ENCODE data around the gene ANKEF1.
"Not testable (repeated sequence)": the region's sequence is repeated elsewhere in the genome, so short reads cannot be mapped to it uniquely, and the experiment has no call there.

The ANKEF1 gene

DNA sequence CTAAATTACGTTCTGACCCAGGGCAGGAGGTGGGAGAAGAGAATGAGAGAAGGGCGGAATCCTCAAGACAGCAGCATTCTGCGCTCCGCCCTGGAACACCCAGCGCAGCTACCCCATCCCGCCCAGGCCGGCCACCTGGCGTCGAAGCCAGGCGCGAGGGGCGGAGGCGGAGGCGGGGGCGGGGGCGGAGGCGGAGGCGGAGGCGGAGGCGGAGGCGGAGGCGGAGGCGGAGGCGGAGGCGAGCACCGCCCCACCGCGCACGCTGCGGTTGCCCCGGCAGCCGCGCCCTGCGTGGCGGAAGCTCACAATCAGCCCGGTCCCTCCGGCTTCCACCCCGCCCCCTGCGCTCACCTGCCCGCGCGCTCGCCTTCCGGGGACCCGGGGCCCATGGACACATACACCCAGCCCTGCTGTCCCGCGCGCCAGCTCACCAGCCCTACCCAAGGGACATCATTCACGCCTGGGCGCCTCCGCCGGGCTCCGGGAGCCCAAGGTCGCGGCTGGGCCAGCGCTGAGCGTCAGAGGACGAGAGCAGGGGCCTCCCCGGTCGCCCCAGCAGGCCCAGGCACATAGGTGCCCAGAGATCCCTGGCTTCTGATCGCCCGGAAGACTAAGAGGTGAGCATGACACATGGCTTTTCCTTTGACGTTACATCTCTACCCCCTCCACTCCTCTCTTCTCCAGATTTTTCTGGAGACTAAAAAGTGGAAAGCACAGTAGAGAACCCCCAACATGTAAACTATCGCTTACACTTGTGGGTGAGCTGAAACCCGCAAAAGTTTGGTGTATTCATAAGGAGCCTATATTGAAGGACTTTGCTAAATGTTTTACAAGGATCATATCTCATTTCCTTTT is at the start of gene ANKEF1:
TSS of gene ANKEF1 (plus strand) at position 271 of the 855 bp plus-strand sequence. CDS start 3,315 bp downstream, outside the sequence.
- peak; percentile 48 for DNase-seq (ENCODE audit: low spot score)

DNA sequence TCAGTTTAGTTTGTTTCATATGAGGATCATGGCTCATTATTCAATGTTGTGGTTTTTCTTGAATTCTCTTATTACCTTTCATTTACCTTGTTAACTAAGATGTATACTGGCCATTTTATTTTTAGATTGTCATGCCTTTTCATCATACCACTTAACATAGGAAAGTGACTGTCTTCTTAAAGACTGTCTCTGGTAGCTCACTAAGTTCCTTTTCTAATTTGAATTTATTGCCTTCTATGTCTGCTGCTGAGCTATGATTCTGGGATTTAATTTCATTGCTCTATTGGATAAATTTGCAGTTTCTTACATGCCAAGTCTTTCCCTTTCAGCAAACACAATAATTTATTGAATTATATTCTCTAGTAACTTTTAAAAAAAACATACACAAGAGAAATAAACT is 49.5 kb upstream of the ANKEF1 start:
- no peak for DNase-seq (ENCODE audit: low spot score)

DNA sequence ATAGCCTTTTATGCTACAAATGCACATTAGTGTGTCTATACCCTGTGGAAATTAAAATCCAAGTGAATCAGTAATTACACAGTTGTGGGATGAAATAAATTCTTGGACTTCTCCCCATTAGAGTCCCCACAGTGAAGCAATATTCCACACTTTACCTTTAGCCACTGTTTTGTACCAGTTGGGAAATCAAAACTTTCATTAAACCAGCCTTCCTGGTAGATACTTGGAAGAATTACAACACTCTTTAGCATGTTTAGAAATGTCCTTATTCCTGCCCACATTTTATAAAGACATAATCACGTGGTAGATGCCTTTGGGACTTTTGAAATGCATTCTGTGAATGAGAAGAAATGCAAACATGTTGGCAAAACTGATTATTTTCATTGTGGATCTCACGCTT is 49.0 kb upstream of the ANKEF1 start:
- no peak for DNase-seq (ENCODE audit: low spot score)

DNA sequence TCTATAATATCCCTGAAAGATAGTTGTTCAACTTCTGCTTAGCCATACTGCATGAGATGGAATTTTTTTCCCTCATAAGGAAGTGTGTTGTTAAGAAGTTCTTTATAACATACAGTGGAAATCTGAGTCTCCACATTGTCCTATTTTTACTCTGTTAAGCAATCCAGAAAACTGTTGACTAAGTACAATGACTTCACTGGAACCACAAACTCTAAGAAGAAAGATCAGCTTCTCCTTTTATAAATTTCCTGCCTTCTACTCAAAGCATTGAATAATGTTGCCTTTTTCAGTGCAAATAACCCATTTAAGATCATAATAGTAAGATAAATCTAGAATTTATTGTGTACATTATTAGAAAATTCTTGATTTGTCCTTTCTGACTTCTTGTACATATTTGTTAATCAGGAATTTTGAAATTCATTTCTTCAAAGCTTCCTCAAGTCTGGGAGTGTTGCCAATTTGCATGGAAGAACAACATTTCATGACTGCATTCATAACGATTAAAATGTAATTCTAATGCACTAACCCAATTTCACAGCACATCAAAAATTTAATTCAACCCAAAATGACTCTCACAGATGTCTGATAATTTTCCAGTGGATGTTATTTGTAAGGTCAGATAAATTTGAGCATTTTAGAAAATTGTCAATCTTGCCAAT is 45.6 kb upstream of the ANKEF1 start:
- no peak for DNase-seq (ENCODE audit: low spot score)

DNA sequence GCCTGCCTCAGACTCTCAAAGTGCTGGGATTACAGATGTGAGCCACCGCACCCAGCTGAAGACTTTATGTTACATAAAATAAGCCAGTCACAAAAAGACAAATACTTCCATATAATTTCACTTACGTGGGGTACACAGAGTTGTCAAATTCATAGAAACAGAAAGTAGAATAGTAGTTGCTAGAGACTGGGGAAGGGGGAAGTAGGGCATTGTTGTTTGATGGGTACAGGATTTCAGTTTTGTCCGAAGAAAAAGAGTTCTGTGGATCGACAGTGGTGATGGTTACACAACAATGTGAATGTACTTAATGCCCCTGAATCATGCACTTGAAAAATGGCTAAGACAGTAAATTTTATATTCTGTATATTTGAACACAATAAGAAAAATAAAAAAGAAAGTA is 41.6 kb upstream of the ANKEF1 start:
- DNase-seq (ENCODE audit: low spot score), result no peak

DNA sequence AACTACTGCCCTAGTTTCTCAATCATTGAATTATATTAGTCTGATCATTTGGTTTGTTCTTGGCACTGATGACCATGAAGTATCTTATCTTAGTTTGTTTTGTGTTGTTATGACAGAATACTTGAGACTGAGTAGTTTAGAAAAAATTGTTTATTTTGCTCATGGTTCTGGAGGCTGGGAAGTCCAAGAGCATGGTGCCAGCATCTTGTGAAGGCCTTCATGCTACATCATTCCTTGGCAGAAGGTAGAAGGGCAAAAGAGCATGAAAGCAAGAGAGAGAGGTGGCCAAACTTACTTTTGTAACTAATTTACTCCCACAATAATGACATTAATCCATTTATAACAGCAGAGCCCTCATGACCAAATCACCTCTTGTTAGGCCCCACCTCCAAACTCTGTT is 40.1 kb upstream of the ANKEF1 start:
- DNase-seq (ENCODE audit: low spot score), result no peak

DNA sequence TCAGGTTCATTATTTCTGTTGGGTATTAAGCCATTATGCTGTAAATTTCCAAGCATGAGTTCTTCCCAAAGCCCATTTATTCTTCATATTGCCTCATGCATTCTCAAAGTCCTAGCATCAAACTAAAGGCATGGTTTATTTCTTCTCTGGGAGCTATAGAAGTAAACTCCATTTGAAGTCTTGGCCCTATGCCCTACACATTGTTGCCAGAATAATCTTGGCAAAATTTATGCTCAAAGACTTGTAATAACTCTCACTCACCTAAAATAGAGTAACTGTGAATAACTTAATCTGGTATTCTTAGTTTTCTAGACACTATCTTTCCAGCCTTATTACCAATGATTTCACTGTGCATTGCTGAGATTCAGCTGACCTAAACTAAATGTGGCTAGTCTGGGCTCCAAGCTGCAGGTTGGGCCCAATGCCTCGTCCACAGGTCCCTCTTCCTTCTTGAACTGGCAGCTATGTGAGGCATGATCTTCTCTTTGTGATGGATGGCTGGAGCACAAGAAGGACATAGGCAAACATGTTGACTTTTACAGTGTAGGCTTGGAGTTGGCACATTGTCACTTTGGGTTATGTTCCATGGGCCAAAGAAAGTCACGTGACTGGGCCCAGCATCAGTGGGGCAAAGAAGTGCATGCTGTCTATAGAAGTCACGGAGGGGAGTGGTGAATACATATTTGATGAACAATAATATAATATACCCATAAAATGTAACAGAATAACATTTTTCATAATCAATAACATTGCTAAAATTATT is 39.1 kb upstream of the ANKEF1 start:
- DNase-seq (ENCODE audit: low spot score), result no peak

DNA sequence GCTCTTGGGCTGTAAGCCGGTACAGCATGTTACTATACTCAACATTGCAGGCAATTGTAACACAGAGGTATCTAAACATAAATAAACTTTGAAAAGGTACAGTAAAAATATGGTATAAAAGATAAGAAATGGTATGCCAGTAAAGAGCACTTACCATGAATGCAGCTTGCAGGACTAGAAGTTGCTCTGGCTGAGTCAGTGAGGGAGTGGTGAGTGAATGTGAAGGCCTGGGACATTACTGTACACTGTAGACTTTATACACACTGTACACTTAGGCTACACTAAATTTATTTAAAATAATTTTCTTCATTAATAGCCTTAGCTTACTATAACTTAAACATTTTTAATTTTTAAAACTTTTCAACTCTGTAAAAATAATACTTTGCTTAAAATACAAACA is 37.8 kb upstream of the ANKEF1 start:
- no peak for DNase-seq (ENCODE audit: low spot score)

DNA sequence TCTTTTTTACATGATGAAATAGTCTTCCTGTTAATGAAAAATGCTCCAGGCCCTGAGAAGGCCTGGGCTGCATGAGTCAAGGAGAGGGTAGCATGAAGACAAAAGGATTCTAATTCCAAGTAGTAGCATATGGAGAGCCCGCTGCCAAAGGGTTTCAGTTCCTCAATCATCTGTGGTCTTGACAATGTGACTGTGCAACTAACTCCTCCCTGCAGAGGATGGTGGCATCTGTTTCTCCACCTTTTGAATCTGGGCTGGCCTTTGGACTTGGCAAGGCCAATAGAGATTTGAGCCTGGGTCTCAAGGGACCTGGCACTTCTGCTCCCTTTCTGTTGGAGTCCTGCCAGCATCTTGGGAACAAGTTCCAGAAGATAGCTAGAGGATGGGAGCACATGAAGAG is 35.1 kb upstream of the ANKEF1 start:
- DNase-seq (ENCODE audit: low spot score), result no peak

DNA sequence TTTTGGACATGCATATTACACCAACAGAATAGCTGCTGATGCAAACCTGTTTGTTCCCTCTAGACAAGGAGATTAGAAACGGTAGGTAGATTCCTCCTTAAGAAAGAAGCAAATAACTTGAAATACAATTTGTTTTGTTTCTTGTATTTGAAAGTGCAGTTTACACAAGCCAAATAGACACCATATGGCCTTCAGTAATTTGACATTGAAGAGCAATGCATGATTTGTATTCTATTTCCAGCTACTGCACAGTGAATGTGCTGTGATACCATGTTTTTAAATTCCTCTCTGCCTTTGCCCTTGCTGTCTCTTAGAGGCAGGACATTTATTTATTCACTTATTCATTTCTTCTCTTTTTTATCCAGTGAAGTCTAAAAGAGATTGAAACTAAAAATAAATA is 31.9 kb upstream of the ANKEF1 start:
- DNase-seq (ENCODE audit: low spot score), result no peak

DNA sequence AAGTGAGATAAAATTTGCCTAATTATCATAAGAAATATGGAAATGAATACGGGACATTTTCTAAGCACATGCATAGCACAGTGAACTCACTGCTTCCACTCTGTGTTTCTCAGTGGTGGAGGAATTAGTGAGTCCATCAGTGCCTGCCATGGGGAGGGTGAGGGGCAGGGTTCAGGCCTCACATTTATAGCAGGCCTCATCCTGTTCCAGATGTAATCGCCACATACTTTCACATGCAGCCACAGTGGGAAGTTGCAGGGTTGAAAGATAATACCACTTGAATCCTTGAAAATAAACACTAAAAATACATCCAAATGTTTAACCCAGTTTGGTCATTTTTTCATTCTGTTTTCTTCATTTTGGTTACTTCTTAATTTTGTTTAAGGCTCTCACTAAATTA is 29.9 kb upstream of the ANKEF1 start:
- no peak for DNase-seq (ENCODE audit: low spot score)

DNA sequence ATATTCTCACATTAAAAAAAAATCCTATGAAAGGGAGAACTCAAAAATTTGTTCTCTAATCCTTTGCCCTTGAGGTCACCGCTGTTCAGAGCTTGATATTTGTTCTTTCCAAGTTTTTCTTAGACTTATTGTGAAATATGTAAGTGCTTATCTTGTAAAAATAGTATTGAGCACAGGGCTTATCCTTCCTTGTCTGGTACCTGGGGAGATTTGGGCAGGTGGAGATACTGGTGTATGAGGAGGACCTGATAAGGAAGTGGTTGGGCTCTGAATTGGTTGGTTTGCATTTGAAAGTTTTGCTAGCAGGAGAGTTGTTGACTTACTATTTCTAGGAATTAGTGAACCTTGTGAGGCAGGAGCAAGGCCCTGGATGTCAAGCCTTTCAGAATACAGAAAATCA is 28.9 kb upstream of the ANKEF1 start:
- no peak for DNase-seq (ENCODE audit: low spot score)

DNA sequence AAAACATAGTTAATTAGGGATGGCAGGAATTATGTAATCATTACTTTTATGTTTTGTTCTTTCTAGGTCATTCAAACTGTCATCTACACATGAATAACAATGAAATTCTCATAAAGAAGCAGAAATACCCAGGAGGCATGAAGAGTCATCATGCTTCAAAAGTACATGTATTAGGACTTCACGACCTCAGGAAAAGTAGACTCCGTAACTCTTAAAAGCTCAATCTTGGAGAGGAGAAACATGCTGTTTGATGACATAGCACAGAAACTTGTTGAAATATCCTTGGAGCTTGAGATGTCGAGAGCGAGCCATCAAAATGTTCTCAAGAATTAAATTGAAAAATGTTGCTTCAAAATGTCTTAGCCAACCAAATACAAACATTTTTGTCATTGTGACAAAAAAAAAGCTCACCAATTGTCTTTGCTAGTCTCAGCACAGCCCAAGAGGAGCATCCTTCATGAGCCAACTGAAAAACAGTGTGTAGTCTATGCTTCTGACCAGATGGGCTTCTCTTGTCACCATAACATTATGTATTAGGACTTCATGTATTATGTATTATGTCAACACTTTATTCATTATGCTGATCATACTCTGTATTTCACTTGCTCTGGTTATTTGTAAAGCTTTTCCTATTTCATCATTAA is 28.2 kb upstream of the ANKEF1 start:
- DNase-seq (ENCODE audit: low spot score), result no peak

DNA sequence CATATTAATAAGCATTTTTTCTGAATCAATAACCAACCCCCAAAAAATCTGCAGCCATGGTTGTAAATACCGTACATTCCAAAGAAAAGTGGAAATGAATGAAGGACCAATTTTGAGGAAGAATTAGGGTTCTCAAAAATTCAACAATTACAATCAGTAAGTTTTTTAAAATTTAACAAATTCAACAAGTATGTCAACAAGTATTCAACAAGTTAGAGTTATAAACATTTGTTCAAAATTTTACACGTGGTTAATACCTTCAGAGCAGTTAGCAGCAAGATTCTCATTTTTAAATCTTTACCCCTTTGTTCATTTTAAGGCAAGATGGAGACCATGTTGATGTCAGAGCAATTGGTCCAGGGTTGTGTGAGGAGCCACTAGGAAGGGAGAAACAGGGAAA is 27.6 kb upstream of the ANKEF1 start:
- no peak for DNase-seq (ENCODE audit: low spot score)

DNA sequence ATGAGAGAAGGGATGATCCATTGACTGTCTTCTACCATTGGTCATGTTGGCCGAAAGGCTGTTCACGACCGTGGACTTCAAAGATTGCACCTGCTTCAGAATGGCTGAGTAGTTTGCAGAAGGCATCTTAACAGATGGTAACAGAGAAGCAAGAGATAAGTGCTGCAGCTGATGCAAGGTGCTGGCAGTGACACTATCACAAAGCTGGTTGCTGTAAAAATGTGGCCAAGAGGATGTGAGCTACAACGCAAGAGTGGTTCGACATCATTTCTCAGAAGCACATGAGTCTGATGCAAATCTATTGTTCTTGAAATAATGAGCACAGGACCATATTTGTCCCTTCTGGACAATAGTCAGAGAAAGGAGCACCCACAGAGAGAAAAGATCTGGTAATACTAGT is 27.0 kb upstream of the ANKEF1 start:
- DNase-seq (ENCODE audit: low spot score), result no peak

DNA sequence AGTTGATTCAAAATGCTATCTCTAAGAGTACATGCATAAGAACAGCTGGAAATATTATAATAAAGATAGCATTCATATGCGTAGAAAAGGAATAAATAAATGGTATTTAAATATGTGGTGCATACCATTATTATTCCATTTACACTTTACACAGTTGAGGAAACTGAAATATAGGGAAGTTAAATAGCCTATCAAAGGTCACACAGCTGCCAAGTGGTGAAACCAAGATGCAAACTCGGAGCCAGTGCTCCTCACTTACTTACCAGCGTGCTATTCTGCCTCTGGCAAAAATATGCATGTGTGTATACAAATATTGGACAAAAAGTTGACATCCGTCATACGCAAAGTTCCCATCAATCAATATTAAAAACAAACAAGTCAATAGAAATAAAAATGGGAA is 22.3 kb upstream of the ANKEF1 start:
- DNase-seq (ENCODE audit: low spot score), result no peak

DNA sequence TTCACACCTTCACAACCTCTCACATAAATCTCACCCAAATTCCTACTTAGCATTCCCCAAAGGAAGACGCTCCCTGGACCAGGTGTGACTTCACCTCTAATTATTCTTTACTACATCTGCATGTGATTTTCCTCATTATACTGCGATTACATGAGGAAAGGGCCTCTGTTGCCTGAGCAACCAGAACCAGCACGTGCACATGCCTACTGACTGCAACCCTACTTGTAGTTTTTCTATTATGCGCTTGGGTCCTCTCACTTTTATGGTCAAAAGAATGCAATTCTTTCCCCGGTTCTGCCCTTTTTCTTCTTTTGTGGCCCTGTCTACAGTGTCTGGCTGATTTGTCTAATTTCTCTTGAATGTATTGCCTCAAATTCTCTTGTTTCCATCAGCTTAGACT is 20.4 kb upstream of the ANKEF1 start:
- DNase-seq (ENCODE audit: low spot score), result no peak

DNA sequence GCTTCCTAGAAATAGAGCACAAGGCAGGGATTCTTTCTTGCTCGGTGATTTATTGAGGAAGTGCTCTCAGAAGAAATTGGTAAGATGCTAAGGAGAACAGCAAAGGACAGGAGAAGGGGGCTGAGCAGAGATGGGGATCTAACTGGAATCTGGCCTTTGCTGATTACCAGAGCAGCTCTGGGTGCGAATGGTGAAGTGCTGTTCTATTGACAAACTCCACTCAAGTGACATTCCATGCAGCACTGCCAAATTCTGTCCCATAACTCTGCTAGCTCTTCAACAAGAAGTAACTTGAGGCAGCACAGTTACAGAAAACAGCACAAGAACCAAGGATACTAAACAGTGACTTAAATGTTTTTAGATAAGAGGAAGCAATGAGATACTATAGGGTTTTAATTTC is 13.8 kb upstream of the ANKEF1 start:
- no peak for DNase-seq (ENCODE audit: low spot score)

DNA sequence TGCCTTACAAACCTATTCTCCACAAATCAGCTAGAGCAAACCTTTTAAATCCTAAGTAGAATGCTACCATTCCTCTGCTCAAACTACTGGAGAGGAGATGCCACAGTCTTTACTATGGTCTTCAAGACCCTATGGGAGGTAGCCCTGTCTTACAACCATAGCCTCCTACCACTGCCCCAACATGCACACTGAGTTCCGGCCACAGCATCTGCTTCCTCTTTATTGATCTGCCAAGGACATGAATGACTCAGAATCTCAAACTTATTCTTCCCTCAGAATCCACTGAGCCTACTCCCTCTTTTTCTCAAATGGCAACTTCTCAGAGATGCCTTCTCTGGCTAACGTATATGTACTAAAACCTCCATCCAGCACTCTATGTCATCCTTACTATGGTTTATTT is 12.2 kb upstream of the ANKEF1 start:
- no peak for DNase-seq (ENCODE audit: low spot score)

DNA sequence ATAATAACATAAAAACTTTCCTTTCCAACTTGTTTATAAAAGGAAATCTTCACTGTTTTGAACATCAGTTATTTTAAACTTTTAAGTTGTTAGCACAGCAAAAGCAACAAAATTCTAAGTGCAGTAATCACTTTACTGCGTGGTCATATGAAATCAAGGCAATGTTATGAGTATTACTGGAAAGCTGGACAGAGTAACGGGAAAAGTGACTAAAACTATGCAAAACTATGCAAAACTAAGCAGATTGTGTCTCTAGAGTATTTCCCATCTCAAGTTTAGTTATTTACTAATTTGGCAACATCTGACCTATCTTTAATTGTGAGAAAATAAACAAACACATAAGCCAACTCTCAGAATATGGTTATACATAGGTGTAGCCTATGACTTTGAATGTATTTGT is 10.9 kb upstream of the ANKEF1 start:
- DNase-seq (ENCODE audit: low spot score), result no peak

DNA sequence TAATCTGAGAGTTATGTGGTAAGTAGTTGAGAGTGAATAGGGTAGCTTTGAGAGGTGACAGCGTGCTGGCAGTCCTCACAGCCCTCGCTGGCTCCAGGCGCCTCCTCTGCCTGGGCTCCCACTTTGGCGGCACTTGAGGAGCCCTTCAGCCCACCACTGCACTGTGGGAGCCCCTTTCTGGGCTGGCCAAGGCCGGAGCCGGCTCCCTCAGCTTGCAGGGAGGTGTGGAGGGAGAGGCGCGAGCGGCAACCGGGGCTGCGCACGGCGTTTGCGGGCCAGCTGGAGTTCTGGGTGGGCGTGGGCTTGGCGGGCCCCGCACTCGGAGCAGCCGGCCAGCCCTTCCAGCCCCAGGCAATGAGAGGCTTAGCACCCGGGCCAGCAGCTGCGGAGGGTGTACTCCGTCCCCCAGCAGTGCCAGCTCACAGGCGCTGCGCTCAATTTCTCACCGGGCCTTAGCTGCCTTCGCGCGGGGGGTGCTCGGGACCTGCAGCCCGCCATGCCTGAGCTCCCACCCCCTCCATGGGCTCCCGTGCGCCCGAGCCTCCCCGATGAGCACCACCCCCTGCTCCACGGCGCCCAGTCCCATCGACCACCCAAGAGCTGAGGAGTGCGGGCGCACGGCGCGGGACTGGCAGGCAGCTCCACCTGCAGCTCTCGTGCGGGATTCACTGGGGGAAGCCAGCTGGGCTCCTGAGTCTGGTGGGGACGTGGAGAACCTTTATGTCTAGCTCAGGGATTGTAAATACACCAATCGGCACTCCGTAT is 3.2 kb upstream of the ANKEF1 start:
- DNase-seq (ENCODE audit: low spot score), result not testable (repeated sequence)

DNA sequence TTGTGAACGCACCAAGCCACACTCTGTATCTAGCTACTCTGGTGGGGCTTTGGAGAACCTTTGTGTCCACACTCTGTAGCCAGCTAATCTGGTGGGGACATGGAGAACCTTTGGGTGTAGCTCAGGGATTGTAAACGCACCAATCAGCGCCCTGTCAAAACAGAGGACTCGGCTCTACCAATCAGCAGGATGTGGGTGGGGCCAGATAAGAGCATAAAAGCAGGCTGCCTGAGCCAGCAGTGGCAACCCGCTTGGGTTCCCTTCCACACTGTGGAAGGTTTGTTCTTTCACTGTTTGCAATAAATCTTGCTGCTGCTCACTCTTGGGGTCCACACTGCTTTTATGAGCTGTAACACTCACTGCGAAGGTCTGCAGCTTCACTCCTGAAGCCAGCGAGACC is 2.5 kb upstream of the ANKEF1 start:
- not testable (repeated sequence) for DNase-seq (ENCODE audit: low spot score)

All from RKO (cell line).